Liver (tissue), 9 donors: ENCODE data around the gene KIAA1755. TPM values are rescaled to one million over a fixed set of nuclear protein-coding genes. Genes with fewer than 3 reads are reported as not detected.

Experiments
- DNase-seq: peaks from one replicate; pipeline ENCODE4 v3.0.0-alpha.2; 2017; ENCODE audit warnings: low spot score
- H3K27ac ChIP-seq, 2 donors: one replicate each; pipeline ENCODE4 v1.7.0; 2013; ENCODE audit warnings: inconsistent platforms in 2 of 2, low read length in 2 of 2, control low read depth in 1 of 2, low read depth in 1 of 2, mild to moderate bottlenecking in 1 of 2
- H3K27me3 ChIP-seq, 4 donors: one replicate each; pipeline versions ENCODE4 v1.6.1 to v1.7.0; 2013; ENCODE audit warnings: low read length in 3 of 4, inconsistent platforms in 1 of 4, mild to moderate bottlenecking in 1 of 4, moderate library complexity in 1 of 4; ENCODE audit not compliant: control insufficient read depth in 4 of 4, insufficient read depth in 4 of 4
- H3K36me3 ChIP-seq, 4 donors: one replicate each; pipeline versions ENCODE4 v1.6.1 to v1.7.0; 2013; ENCODE audit warnings: low read length in 3 of 4, mild to moderate bottlenecking in 3 of 4, low read depth in 1 of 4, moderate library complexity in 1 of 4; ENCODE audit not compliant: control insufficient read depth in 4 of 4, insufficient read depth in 3 of 4
- H3K4me1 ChIP-seq, 4 donors: one replicate each; pipeline versions ENCODE4 v1.6.1 to v1.7.0; 2013; ENCODE audit warnings: low read length in 3 of 4, mild to moderate bottlenecking in 3 of 4, moderate library complexity in 1 of 4; ENCODE audit not compliant: control insufficient read depth in 4 of 4, insufficient read depth in 4 of 4
- H3K4me3 ChIP-seq, 3 donors: one replicate each; pipeline versions ENCODE4 v1.6.1 to v1.7.0; 2013; ENCODE audit warnings: low read length in 3 of 3, control low read depth in 1 of 3, low read depth in 1 of 3, mild to moderate bottlenecking in 1 of 3
- H3K9ac ChIP-seq, 2 donors: one replicate each; pipeline ENCODE4 v1.7.0; 2013; ENCODE audit warnings: low read length in 2 of 2, mild to moderate bottlenecking in 2 of 2, moderate library complexity in 2 of 2, control low read depth in 1 of 2, low read depth in 1 of 2
- H3K9me3 ChIP-seq, 4 donors: one replicate each; pipeline versions ENCODE4 v1.6.1 to v1.7.0; 2013; ENCODE audit warnings: low read length in 3 of 4; ENCODE audit not compliant: control insufficient read depth in 4 of 4
- ATF3 ChIP-seq: IDR thresholded peaks from 2 replicates; pipeline ENCODE4 v1.6.1; 2016; ENCODE audit warnings: antibody characterized with exemption
- CTCF ChIP-seq: fragments of 150-350 bp; IDR thresholded peaks from 2 replicates; pipeline ENCODE4 v1.5.1; 2017; ENCODE audit warnings: improper control_type of control experiment, low read depth, low read length; ENCODE audit not compliant: missing input control
- EGR1 ChIP-seq, 2 donors: IDR thresholded peaks; 2 replicates each; pipeline ENCODE4 v1.6.1; 2016 to 2018; ENCODE audit warnings: antibody characterized with exemption in 2 of 2, low read depth in 2 of 2
- FOXA1 ChIP-seq: IDR thresholded peaks from 2 replicates; pipeline ENCODE4 v1.6.1; 2016; ENCODE audit warnings: antibody characterized with exemption
- FOXA2 ChIP-seq: IDR thresholded peaks from 2 replicates; pipeline ENCODE4 v1.6.1; 2016; ENCODE audit warnings: antibody characterized with exemption
- HNF4G ChIP-seq: IDR thresholded peaks from 2 replicates; pipeline ENCODE4 v1.6.1; 2016; ENCODE audit warnings: antibody characterized with exemption
- MAX ChIP-seq: IDR thresholded peaks from 2 replicates; pipeline ENCODE4 v1.6.1; 2016; ENCODE audit warnings: antibody characterized with exemption
- NR2F2 ChIP-seq: IDR thresholded peaks from 2 replicates; pipeline ENCODE4 v1.6.1; 2016; ENCODE audit warnings: antibody characterized with exemption
- RAD21 ChIP-seq, 2 donors: IDR thresholded peaks; 2 replicates each; pipeline ENCODE4 v1.6.1; 2016; ENCODE audit warnings: antibody characterized with exemption in 2 of 2, mild to moderate bottlenecking in 2 of 2
- RXRA ChIP-seq, 2 donors: IDR thresholded peaks; 2 replicates each; pipeline ENCODE4 v1.6.1; 2017 to 2018; ENCODE audit warnings: antibody characterized with exemption in 2 of 2, mild to moderate bottlenecking in 1 of 2
- TAF1 ChIP-seq: conservative IDR thresholded peaks from 2 replicates; pipeline ENCODE4 v1.6.1; 2016; ENCODE audit warnings: antibody characterized with exemption, mild to moderate bottlenecking
- YY1 ChIP-seq: IDR thresholded peaks from 2 replicates; pipeline ENCODE4 v1.6.1; 2016; ENCODE audit warnings: antibody characterized with exemption, mild to moderate bottlenecking
- ZBTB33 ChIP-seq: IDR thresholded peaks from 2 replicates; pipeline ENCODE4 v1.6.1; 2016; ENCODE audit warnings: antibody characterized with exemption
- WGBS: extraction: QIAGEN DNeasy Blood & Tissue Kit; methylation state at CpG from one replicate; pipeline ENCODE4 v1.1.7; 2013; 5-methylcytosine and 5-hydroxymethylcytosine counted together
- polyA plus RNA-seq, 2 donors: library from polyadenylated mRNA; stranded (reverse) in 1 of 2; unstranded in 1 of 2; fragments of 200-250 nt in 1 of 2; fragments of >200 nt in 1 of 2; fragmentation: Nextera tagmentation in 1 of 2; extraction: Ambion mirVana in 1 of 2; gene quantifications; one replicate each; pipeline versions ENCODE4 v1.2.1 to v1.2.3, GENCODE V29; 2013 to 2015
- total RNA-seq, 2 donors: library from RNA; depleted of rRNA; stranded (reverse); fragments of >200 nt; gene quantifications; one replicate each; pipeline ENCODE4 v1.2.3, GENCODE V29; 2014
- donor health status: healthy.
- donor health status: healthy.
- donor health status: healthy.
- donor health status: healthy.
- donor health status: healthy.

The KIAA1755 gene
- total and polyA plus RNA-seq, 4 donors: 0.09 to 1.4 (median 0.81) TPM

GRCh38 chr20:38199501-38200390, 60.8 kb downstream of the KIAA1755 start:
- DNase-seq: no peak
- H3K4me1 ChIP-seq: peaks cover 3 to 12% (median 9%) of the 10 kb centered on the region in 4 donors

GRCh38 chr20:38198238-38198861, 62.2 kb downstream of the KIAA1755 start:
- Histone ChIP-seq H3K9me3 (no peaks in the 10 kb centered on the region), H3K4me3 (no peak overlapping the region), H3K9ac (no peak overlapping the region), H3K27ac (no peak overlapping the region), H3K27me3 (no peaks in the 10 kb centered on the region), H3K4me1 (peaks cover 3 to 12% (median 9%) of the 10 kb centered on the region in 4 donors), H3K36me3 (no peaks in the 10 kb centered on the region)
- 87% methylated on average over 8 of the region's 8 CpGs for WGBS
- no peak for DNase-seq
- TF ChIP-seq TAF1: no peak
- TF ChIP-seq EGR1 (IDR thresholded peaks at IDR 0.05; ENCODE audit: low read depth in 2 of 2): no peak
- TF ChIP-seq ZBTB33: no peak

More at GRCh38 chr20:38199501-38200390, 60.8 kb downstream of the KIAA1755 start:
- Histone ChIP-seq H3K4me3 (no peak overlapping the region), H3K27me3 (no peaks in the 10 kb centered on the region), H3K36me3 (no peaks in the 10 kb centered on the region), H3K9ac (no peak overlapping the region), H3K9me3 (no peaks in the 10 kb centered on the region), H3K27ac (no peak overlapping the region)
- TF ChIP-seq YY1: no peak
- no peak for TF ChIP-seq MAX
- TF ChIP-seq FOXA1: no peak
- no peak for TF ChIP-seq RXRA (IDR thresholded peaks at IDR 0.05)
- no peak for TF ChIP-seq ZBTB33
- TF ChIP-seq NR2F2: no peak
- no peak for TF ChIP-seq HNF4G
- TF ChIP-seq RAD21 (IDR thresholded peaks at IDR 0.05): no peak
- TF ChIP-seq FOXA2: no peak
- no peak for TF ChIP-seq CTCF
- no peak for TF ChIP-seq ATF3
- 93% methylated on average over 14 of the region's 14 CpGs for WGBS
